Right ventricle myocardium superior (tissue), 1 donor: ENCODE results near the gene ZNF362. TPM values are rescaled to one million over a fixed set of nuclear protein-coding genes. Genes with fewer than 3 reads are reported as not detected.
A peak's percentile ranks its signal among the peaks of the same experiment; 100 is the strongest.
"Not testable (repeated sequence)": the region's sequence is repeated elsewhere in the genome, so short reads cannot be mapped to it uniquely, and the experiment has no call there.

ENCODE experiments used
- ATAC-seq: fragments of 200-7000 bp; cut with Tn5 transposase; one replicate; pipeline ENCODE4 v1.9.1; 2020; ENCODE audit warnings: mild to moderate bottlenecking; ENCODE audit not compliant: poor library complexity
- DNase-seq: peaks from one replicate; pipeline ENCODE4 v3.0.0-alpha.2; 2020
- intact Hi-C: fragments of 100-400 bp; cut with DNase I; formaldehyde crosslinking; loops from one replicate; pipeline ENCODE4 v1.11.2; 2022
- total RNA-seq: library from RNA; stranded (reverse); fragmentation: NEBNext Ultra II Directional; extraction: Animal tissue kit (Norgen Biotek cat#: 25700); gene quantifications from one replicate; pipeline ENCODE4 v1.2.1, GENCODE V29; 2021
- donor health status: DM: no; HTN: yes; CAD: no; lungs with severe emphysema.

Gene ZNF362
- total RNA-seq, 1 donor from 2014 or later, result 30.1 TPM

DNA sequence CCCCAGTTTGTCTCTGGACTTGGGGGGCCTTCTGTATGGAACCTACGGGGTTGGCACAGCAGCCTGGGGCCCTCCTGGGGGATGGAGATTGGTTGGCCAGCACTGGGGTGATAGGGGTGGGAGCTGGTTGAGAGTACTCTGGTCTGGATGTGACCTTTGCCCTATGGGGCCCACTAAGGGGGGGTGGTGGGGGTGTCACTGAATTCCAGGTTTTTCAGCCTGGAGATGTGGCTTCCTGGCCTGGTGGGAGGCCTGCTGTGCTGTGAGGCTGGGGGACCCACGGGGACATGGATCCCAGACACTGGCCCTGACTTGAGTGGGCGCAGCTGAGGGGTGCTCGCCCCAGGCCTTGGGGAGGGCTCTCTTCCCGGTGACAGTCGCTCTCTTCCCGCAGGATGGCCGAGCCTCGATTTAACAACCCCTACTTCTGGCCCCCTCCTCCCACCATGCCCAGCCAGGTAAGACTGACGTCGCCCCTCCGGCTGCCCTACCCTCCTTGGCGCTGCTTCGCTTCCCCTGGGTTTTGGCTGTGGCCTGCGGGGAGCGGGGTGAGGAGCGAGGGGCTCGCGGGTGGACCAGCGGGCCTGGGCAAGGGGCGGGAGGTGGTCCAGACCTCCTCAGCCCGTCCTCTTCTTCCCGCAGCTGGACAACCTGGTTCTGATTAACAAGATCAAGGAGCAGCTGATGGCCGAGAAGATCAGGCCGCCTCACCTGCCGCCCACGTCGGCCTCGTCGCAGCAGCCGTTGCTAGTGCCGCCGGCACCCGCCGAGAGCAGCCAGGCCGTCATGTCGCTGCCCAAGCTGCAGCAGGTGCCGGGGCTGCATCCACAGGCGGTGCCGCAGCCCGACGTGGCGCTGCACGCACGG, 19.6 kb downstream of the ZNF362 start:
- DNase-seq (no peak), ATAC-seq (no peak)
- intact Hi-C loops, result no loop called here

GRCh38 chr1:33276573-33277298, 20.4 kb downstream of the ZNF362 start:
- DNase-seq (peak; percentile 30), ATAC-seq (no peak)
- intact Hi-C loops, result no loop called here

DNA sequence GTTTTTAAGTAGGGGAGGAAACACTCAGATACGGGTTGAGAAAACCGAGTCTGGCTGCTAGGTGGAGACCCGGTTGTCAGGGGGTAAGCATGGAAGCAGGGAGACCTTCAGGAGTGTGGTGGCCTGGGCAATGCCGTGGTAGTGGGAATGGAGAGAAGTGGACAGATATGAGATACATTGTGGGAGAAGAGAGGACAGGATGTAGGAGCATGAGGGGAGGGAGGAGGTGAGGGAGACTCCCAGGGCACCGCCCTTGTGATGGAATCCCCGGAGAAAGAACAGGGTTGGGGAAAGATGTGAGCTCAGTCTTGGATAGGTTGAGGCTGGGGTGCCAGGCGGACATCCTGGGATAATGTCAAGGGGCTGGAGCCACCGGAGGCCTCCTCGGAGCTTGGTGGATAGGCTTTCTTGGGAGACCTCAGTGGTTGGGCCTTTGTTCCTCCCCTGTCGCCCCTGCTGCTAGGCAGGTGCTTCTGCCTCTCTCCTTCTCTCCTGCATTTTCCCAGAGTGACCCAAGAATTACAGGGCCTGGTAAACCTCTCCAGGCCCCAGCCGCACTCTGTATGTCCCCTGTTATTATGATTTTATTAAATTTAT, 21.3 kb downstream of the ZNF362 start:
- DNase-seq (no peak), ATAC-seq (no peak)
- intact Hi-C loops, result no loop called here

DNA sequence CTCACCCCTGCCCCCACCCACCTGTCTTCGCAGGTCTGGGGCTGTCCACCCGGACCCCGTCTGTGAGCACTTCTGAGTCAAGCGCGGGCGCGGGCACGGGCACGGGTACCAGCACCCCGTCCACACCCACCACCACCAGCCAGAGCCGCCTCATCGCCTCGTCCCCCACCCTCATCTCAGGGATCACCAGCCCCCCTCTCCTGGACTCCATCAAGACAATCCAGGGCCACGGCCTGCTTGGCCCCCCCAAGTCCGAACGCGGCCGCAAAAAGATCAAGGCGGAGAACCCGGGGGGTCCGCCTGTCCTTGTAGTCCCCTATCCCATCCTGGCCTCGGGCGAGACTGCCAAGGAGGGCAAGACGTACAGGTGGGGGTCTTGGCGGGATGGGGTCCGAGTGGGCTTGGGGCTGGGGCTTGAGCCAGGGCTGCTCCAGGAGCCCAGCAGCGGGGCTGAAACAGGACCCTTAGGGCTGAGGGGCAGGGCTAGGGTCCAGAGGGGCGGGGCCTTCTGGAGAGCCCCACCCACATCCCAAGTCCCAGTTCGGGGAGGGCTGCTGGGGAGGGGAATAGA, 23.9 kb downstream of the ZNF362 start:
- DNase-seq (no peak), ATAC-seq (no peak)
- intact Hi-C loops, result no loop called here

- no peak for ATAC-seq
- intact Hi-C loops, result no loop called here
- no peak for DNase-seq
Observed at GRCh38 chr1:33281554-33282303, 25.4 kb downstream of the ZNF362 start.

GRCh38 chr1:33282791-33283190, 26.5 kb downstream of the ZNF362 start:
- no peak for ATAC-seq
- DNase-seq, result no peak
- intact Hi-C loops, result no loop called here

- ATAC-seq (no peak), DNase-seq (no peak)
- intact Hi-C loops, result no loop called here
Observed at GRCh38 chr1:33284049-33284448, 27.8 kb downstream of the ZNF362 start.

GRCh38 chr1:33286451-33287185, 30.3 kb downstream of the ZNF362 start:
- intact Hi-C loops, result no loop called here
- ATAC-seq, result no peak
- DNase-seq, result no peak

GRCh38 chr1:33287317-33287716, 31.0 kb downstream of the ZNF362 start:
- intact Hi-C loops, result no loop called here
- DNase-seq (no peak), ATAC-seq (no peak)

DNA sequence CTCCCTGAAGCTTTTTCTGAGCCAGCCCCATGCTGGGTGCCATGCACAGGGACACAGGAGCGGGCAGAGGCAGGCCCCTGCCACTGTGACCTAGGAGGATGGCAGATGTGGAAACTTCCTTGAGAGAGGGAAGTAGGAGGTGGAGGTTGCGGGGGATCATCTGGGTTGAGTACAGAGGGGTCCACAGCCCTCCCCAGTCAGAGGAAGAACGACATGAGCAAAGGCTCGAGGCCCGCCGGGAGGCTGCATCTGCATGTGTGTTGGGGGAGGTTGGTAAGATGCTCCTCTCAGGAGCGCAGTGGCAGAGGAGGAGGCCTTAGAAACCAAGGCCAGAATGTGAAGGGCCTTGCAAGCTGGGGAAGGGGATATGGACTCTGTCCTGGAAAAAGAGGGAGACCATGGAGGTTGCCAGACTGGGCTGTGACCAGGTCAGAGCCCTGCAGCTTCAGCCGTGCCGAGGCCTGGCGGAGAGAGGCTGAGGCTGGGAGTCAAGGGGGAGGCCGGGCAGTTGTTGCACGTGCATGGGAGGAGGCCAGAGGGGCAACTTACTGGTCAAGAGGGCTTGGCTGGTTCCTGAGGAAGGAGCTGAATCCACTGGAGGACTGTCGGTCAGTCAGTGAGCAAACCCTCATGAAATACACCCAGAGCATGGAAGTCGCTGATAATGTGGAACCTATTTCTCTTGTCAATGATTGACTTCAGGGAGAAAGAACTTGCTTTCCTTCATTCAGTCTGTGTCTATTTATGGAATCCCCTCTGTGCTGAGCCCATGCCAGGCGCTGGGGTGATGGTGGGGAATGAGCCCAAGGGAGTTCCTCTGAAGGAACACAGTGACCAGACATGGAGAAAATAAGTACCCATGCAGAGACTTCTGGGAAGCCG, 32.9 kb downstream of the ZNF362 start:
- intact Hi-C loops, result no loop called here
- peak; percentile 38 for DNase-seq
- ATAC-seq, result peak; percentile 68

DNA sequence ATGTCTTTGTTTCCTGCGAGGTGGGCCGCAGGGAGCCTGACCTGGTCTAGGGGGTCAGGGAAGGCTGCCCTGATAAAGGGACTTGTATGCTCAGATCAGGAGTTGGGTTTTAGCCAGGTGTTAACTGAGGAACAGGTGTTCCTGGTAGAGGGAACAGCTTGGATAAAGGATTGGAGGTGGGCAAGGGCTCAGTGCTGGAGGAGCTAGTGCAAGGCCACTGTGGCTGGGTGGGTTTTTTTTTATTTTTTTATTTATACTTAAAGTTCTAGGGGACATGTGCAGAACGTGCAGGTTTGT, 33.5 kb downstream of the ZNF362 start:
- DNase-seq (no peak), ATAC-seq (no peak)
- intact Hi-C loops, result loop anchor here (10.0 kb wide), 1 partner anchor 65 kb away; no protein-coding TSS in a partner anchor

- DNase-seq, ATAC-seq: not testable (repeated sequence)
- intact Hi-C loops, result loop anchor here (10.0 kb wide), 1 partner anchor 66 kb away; no protein-coding TSS in a partner anchor
Observed at GRCh38 chr1:33290615-33291014, 34.3 kb downstream of the ZNF362 start.

- intact Hi-C loops, result loop anchor here (10.0 kb wide), 1 partner anchor 68 kb away; no protein-coding TSS in a partner anchor
- peak; percentile 26 for DNase-seq
- no peak for ATAC-seq
Observed at GRCh38 chr1:33292726-33293340, 36.5 kb downstream of the ZNF362 start.

DNA sequence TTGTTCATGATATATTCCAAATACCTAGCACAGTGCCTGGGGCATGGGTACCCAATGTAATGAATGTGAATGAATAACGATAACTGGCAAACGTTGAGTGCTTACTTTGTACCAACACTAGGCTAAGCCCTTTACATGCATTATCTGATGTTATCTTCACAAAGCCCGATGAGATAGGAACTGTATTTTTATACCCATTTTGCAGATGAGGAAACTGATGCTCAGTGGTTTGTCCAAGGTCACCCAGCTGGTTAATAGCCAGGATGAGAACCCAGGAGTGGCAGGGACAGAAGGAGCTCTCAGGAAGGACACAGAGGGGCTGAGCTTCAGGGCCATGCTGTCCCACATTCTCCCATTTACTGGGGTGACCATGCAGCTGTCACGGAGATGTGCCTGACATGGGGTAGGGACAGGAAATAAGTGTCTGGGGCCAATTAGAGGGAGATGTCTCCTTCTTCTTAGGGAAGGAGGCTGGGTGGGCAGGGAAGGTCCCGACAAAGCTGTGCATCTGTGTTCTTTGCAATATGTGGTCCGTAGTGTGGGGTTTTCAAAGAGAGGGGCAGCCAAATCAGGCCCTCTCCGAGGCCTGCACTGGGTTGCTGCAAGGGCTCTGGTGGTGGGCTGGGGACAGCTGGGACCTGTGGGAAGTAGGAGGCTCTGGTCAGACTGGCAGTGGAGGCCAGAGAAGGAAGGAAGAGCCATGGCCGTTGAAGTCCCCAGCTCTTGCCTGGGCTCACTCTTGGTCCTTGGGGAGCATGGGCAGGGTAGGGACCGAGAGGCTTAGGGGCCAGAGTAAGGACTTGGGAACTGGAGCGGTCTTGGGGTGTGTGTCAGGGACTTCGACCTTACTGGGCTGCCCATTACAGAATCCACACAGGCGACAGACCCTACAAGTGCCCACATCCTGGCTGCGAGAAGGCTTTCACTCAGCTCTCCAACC, 38.0 kb downstream of the ZNF362 start:
- intact Hi-C loops, result loop anchor here (2.0 to 10.0 kb wide), 3 partner anchors 70 to 178 kb away; partner anchors contain the start of gene ZSCAN20
- ATAC-seq (no peak), DNase-seq (peak; percentile 26)

GRCh38 chr1:33295023-33295422, 38.7 kb downstream of the ZNF362 start:
- ATAC-seq (no peak), DNase-seq (peak; percentile 32)
- intact Hi-C loops, result loop anchor here (2.0 to 10.0 kb wide), 3 partner anchors 70 to 177 kb away; partner anchors contain the start of gene ZSCAN20
